H1 (cell line): ENCODE results near the gene GPR156.

ENCODE experiments used
- EP300 ChIP-seq, 2 experiments: IDR thresholded peaks; 1 replicate in 1 of 2; 2 replicates in 1 of 2; pipeline ENCODE4 v1.6.1; 2011 to 2012; ENCODE audit warnings: low read depth in 2 of 2, low read length in 2 of 2, mild to moderate bottlenecking in 2 of 2, borderline replicate concordance in 1 of 2, inconsistent platforms in 1 of 2, moderate library complexity in 1 of 2
- JUN ChIP-seq: IDR thresholded peaks from 2 replicates; pipeline ENCODE4 v1.6.1; 2011; ENCODE audit warnings: low read depth, mild to moderate bottlenecking, improper control_type of control experiment, low read length
- JUND ChIP-seq: IDR thresholded peaks from 2 replicates; pipeline ENCODE4 v1.6.1; 2011; ENCODE audit warnings: mild to moderate bottlenecking, improper control_type of control experiment, low read length
- KDM1A ChIP-seq: fragments of 200-600, 300-600 bp; sonication (generic); IDR thresholded peaks from 2 replicates; pipeline ENCODE4 v1.7.1; 2016; ENCODE audit warnings: mild to moderate bottlenecking, low read length, borderline replicate concordance
- MAFK ChIP-seq: IDR thresholded peaks from 2 replicates; pipeline ENCODE4 v1.6.1; 2012; ENCODE audit warnings: low read depth, mild to moderate bottlenecking, improper control_type of control experiment, low read length
- POLR2A ChIP-seq, 2 experiments: IDR thresholded peaks; 1 replicate in 1 of 2; 2 replicates in 1 of 2; pipeline ENCODE4 v1.6.1; 2011; ENCODE audit warnings: low read depth in 2 of 2, low read length in 2 of 2, mild to moderate bottlenecking in 2 of 2; ENCODE audit errors: control extremely low read depth in 1 of 2
- POLR2AphosphoS5 ChIP-seq: IDR thresholded peaks from 2 replicates; pipeline ENCODE4 v1.6.1; 2011; ENCODE audit warnings: low read depth, low read length
- RNF2 ChIP-seq: fragments of 200-900, 300-1000 bp; sonication (generic); IDR thresholded peaks from 2 replicates; pipeline ENCODE4 v1.7.1; 2016; ENCODE audit warnings: borderline replicate concordance, low read depth, mild to moderate bottlenecking, antibody characterized with exemption, low read length; ENCODE audit not compliant: poor library complexity, severe bottlenecking; ENCODE audit errors: missing control alignments
- SUZ12 ChIP-seq: fragments of 200-600 bp; sonication (generic); IDR thresholded peaks from 2 replicates; pipeline ENCODE4 v1.6.1; 2012; ENCODE audit warnings: mild to moderate bottlenecking, inconsistent platforms, low read length, moderate library complexity, mixed read lengths
- TF ChIP-seq, protein P1 (sequence below), 3 experiments: IDR thresholded peaks; 1 replicate in 2 of 3; 2 replicates in 1 of 3; pipeline versions ENCODE4 v1.5.1 to v1.6.1; 2011; ENCODE audit warnings: low read length in 3 of 3, mild to moderate bottlenecking in 3 of 3, inconsistent platforms in 2 of 3, low read depth in 1 of 3, moderate library complexity in 1 of 3; ENCODE audit not compliant: insufficient read depth in 1 of 3; ENCODE audit errors: control extremely low read depth in 1 of 3

- TF ChIP-seq, protein P1, sequence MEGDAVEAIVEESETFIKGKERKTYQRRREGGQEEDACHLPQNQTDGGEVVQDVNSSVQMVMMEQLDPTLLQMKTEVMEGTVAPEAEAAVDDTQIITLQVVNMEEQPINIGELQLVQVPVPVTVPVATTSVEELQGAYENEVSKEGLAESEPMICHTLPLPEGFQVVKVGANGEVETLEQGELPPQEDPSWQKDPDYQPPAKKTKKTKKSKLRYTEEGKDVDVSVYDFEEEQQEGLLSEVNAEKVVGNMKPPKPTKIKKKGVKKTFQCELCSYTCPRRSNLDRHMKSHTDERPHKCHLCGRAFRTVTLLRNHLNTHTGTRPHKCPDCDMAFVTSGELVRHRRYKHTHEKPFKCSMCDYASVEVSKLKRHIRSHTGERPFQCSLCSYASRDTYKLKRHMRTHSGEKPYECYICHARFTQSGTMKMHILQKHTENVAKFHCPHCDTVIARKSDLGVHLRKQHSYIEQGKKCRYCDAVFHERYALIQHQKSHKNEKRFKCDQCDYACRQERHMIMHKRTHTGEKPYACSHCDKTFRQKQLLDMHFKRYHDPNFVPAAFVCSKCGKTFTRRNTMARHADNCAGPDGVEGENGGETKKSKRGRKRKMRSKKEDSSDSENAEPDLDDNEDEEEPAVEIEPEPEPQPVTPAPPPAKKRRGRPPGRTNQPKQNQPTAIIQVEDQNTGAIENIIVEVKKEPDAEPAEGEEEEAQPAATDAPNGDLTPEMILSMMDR (IDR thresholded peaks at IDR 0.05; ENCODE audit: control extremely low read depth in 1 of 3, insufficient read depth in 1 of 3, low read depth in 1 of 3, low read length in 3 of 3) = no peak
- TF ChIP-seq POLR2A (IDR thresholded peaks at IDR 0.05; ENCODE audit: control extremely low read depth in 1 of 2, low read depth in 2 of 2, low read length in 2 of 2) (no peak), RNF2 (no peak), MAFK (no peak), JUND (no peak), KDM1A (no peak), POLR2AphosphoS5 (no peak), JUN (no peak), EP300 (IDR thresholded peaks at IDR 0.05; ENCODE audit: borderline replicate concordance in 1 of 2, low read depth in 2 of 2, low read length in 2 of 2) (no peak), SUZ12 (no peak)
Measured at GRCh38 chr3:120193554-120193953, 91.5 kb downstream of the GPR156 start.
